HG02571 (cell line): ENCODE data around the gene BCAR1.
"Not testable (repeated sequence)": the region's sequence is repeated elsewhere in the genome, so short reads cannot be mapped to it uniquely, and the experiment has no call there.

ENCODE experiments used
- ATAC-seq: cut with Tn5 transposase; IDR thresholded peaks from one replicate; pipeline ENCODE4 v1.9.1; 2021; ENCODE audit warnings: mild to moderate bottlenecking, moderate library complexity; ENCODE audit not compliant: unreplicated experiment

BCAR1 gene

GRCh38 chr16:75225678-75226515 lies 25.5 kb downstream of the BCAR1 start:
- no peak for ATAC-seq

GRCh38 chr16:75225092-75225491 lies 26.3 kb downstream of the BCAR1 start:
- ATAC-seq, result no peak

GRCh38 chr16:75224306-75225082 lies 26.9 kb downstream of the BCAR1 start:
- ATAC-seq, result no peak

- not testable (repeated sequence) for ATAC-seq
These were observed 28.3 kb downstream of the BCAR1 start for GRCh38 chr16:75223129-75223528.

GRCh38 chr16:75222271-75222783 lies 29.1 kb downstream of the BCAR1 start:
- ATAC-seq, result no peak

- no peak for ATAC-seq
These were observed 31.6 kb downstream of the BCAR1 start for GRCh38 chr16:75219838-75220237.

- no peak for ATAC-seq
These were observed 32.3 kb downstream of the BCAR1 start for GRCh38 chr16:75219088-75219487.

- ATAC-seq, result no peak
These were observed 33.0 kb downstream of the BCAR1 start, which contains the start of gene CTRB1 for GRCh38 chr16:75218256-75219076. Gene CTRB1, plus strand, starts transcription at chr16:75218988. Its CDS starts 20 bp downstream, at chr16:75219008.

- no peak for ATAC-seq
These were observed 34.0 kb downstream of the BCAR1 start for GRCh38 chr16:75217389-75217851.

GRCh38 chr16:75216576-75216975 lies 34.8 kb downstream of the BCAR1 start:
- no peak for ATAC-seq

- no peak for ATAC-seq
These were observed 35.3 kb downstream of the BCAR1 start for GRCh38 chr16:75216127-75216526.

- not testable (repeated sequence) for ATAC-seq
These were observed 40.1 kb downstream of the BCAR1 start for GRCh38 chr16:75211286-75211685.

GRCh38 chr16:75209944-75210343 lies 41.5 kb downstream of the BCAR1 start:
- ATAC-seq, result no peak

- ATAC-seq, result not testable (repeated sequence)
These were observed 41.9 kb downstream of the BCAR1 start for GRCh38 chr16:75209514-75209913.

GRCh38 chr16:75208861-75209505 lies 42.4 kb downstream of the BCAR1 start:
- no peak for ATAC-seq

GRCh38 chr16:75208242-75208825 lies 43.1 kb downstream of the BCAR1 start:
- ATAC-seq, result no peak

GRCh38 chr16:75207831-75208230 lies 43.6 kb downstream of the BCAR1 start:
- ATAC-seq, result no peak

GRCh38 chr16:75206749-75207451 lies 44.5 kb downstream of the BCAR1 start, which contains the start of gene CTRB2:
Gene CTRB2, minus strand, starts transcription at chr16:75207161. Its CDS starts 20 bp downstream, at chr16:75207141.
- ATAC-seq, result no peak
